Loucy (cell line): ENCODE data around the gene PRKCZ.

Experiments
- H2AFZ ChIP-seq: fragments of 200-600 bp; sonication (generic); 2 replicates; pipeline ENCODE4 v1.6.0; 2016; ENCODE audit warnings: antibody characterized with exemption, mild to moderate bottlenecking, low read length, moderate library complexity
- H3F3A ChIP-seq: fragments of 200-600 bp; 2 replicates; pipeline ENCODE4 v1.6.0; 2016; ENCODE audit warnings: antibody characterized with exemption, low read depth, mild to moderate bottlenecking
- H3K27me3 ChIP-seq: fragments of 200-600 bp; sonication (generic); 2 replicates; pipeline ENCODE4 v1.6.1; 2014; ENCODE audit warnings: low read length, mild to moderate bottlenecking; ENCODE audit not compliant: insufficient read depth, poor library complexity, severe bottlenecking
- H3K36me3 ChIP-seq: fragments of 200-600 bp; sonication (generic); 2 replicates; pipeline ENCODE4 v1.6.1; 2016; ENCODE audit warnings: low read length; ENCODE audit not compliant: insufficient read depth
- H3K4me1 ChIP-seq: fragments of 200-600 bp; sonication (generic); 2 replicates; pipeline ENCODE4 v1.5.1; 2014; ENCODE audit warnings: low read length, mild to moderate bottlenecking; ENCODE audit not compliant: insufficient read depth, poor library complexity, severe bottlenecking
- H3K4me2 ChIP-seq: fragments of 200-600 bp; sonication (generic); 2 replicates; pipeline ENCODE4 v1.6.0; 2014; ENCODE audit warnings: antibody characterized with exemption, low read length, low read depth, mild to moderate bottlenecking; ENCODE audit not compliant: poor library complexity, severe bottlenecking
- H3K4me3 ChIP-seq: fragments of 200-600 bp; sonication (generic); 2 replicates; pipeline ENCODE4 v1.5.1; 2014; ENCODE audit warnings: low read length, mild to moderate bottlenecking, mixed read lengths; ENCODE audit not compliant: poor library complexity, severe bottlenecking
- H3K79me2 ChIP-seq: fragments of 200-600 bp; sonication (generic); 2 replicates; pipeline ENCODE4 v1.6.1; 2014; ENCODE audit warnings: low read length; ENCODE audit not compliant: insufficient read depth
- H3K9ac ChIP-seq: fragments of 200-600 bp; sonication (generic); 2 replicates; pipeline ENCODE4 v1.6.0; 2014; ENCODE audit warnings: mild to moderate bottlenecking, low read depth, low read length, moderate library complexity; ENCODE audit not compliant: poor library complexity, severe bottlenecking
- H3K9me2 ChIP-seq: fragments of 200-600 bp; sonication (generic); replicated peaks from 2 replicates; pipeline ENCODE4 v1.6.1; 2016; ENCODE audit warnings: low read depth, low read length, mixed read lengths
- H3K9me3 ChIP-seq: fragments of 200-600 bp; sonication (generic); 2 replicates; pipeline ENCODE4 v1.6.1; 2014; ENCODE audit warnings: mild to moderate bottlenecking, antibody characterized with exemption, low read length, low read depth; ENCODE audit not compliant: insufficient read depth
- H4K20me1 ChIP-seq: fragments of 200-600 bp; sonication (generic); 2 replicates; pipeline ENCODE4 v1.6.0; 2014; ENCODE audit warnings: antibody characterized with exemption, low read length, mild to moderate bottlenecking; ENCODE audit not compliant: insufficient read depth, poor library complexity, severe bottlenecking
- CTCF ChIP-seq: fragments of 200-600 bp; sonication (generic); conservative IDR thresholded peaks from 2 replicates; pipeline ENCODE4 v1.5.1; 2014; ENCODE audit warnings: mild to moderate bottlenecking, antibody characterized with exemption, low read length
- EZH2phosphoT487 ChIP-seq: fragments of 200-600 bp; IDR thresholded peaks from 2 replicates; pipeline ENCODE4 v1.6.1; 2018; ENCODE audit warnings: antibody characterized with exemption, mild to moderate bottlenecking, moderate library complexity, borderline replicate concordance

Gene PRKCZ

DNA sequence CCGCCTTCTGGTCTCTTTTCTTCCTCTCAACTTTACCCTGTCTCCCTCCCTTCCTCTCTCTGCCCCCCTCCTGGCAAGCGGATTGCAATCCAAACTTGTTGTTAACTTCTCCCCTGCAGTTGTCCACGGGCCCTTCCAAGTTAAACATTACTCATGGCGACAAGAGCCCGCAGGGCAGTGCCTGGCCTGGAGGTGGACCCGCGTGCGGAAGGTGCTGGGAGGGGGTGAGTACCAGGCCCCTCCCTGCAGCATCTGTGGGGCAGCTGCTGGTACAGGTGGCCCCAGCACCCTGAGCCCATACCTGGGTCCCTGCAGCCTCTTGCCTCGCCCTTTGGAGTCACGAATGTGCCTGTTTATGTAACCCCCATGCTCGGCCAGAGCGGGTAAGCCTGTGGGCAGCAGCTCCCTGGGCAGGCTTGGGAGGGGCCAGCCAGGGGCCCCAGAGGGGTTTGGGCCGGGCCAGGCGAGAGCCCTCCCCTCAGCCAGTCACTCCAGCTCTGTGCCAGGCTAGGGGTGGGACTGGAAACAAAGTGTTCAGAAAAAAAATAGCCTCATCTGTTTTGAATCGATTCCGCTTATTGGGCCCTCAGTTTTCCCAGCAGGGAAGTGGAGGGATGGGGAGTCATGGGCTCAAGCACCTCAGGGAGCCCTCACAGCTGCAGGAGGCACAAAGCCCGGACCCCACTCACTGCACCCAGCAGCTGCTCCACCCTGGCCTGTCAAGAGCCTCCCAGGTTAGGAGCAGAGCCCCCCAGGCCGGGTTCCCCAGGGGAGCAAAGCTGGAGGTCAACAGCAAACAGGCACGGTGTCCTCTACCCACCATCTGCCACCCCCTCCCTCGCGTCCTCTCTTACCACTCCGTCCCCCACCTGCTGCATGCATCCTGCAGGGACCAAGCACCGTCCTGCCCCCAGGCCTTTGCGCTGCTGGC is 158.4 kb downstream of the PRKCZ start:
- Histone ChIP-seq H3K9ac (no peak overlapping the region), H2AFZ (no peak overlapping the region), H3K4me1 (peaks cover 9% of the 10 kb centered on the region), H3K4me2 (no peak overlapping the region), H3K9me2 (no peaks in the 10 kb centered on the region), H3K9me3 (no peaks in the 10 kb centered on the region), H3K27me3 (no peaks in the 10 kb centered on the region), H4K20me1 (no peaks in the 10 kb centered on the region), H3K79me2 (no peaks in the 10 kb centered on the region), H3K36me3 (no peaks in the 10 kb centered on the region), H3F3A (no peaks in the 10 kb centered on the region), H3K4me3 (no peak overlapping the region)
- no peak for TF ChIP-seq EZH2phosphoT487
- no peak for TF ChIP-seq CTCF

GRCh38 chr1:2209400-2210083 is 159.3 kb downstream of the PRKCZ start:
- Histone ChIP-seq H3K9ac (no peak overlapping the region), H3K27me3 (no peaks in the 10 kb centered on the region), H3K36me3 (no peaks in the 10 kb centered on the region), H3K9me2 (no peaks in the 10 kb centered on the region), H3K4me2 (no peak overlapping the region), H3K4me1 (peaks cover under 1% of the 10 kb centered on the region), H3K4me3 (no peak overlapping the region), H4K20me1 (no peaks in the 10 kb centered on the region), H3K79me2 (no peaks in the 10 kb centered on the region), H2AFZ (no peak overlapping the region), H3K9me3 (no peaks in the 10 kb centered on the region), H3F3A (no peaks in the 10 kb centered on the region)
- TF ChIP-seq EZH2phosphoT487 (no peak), CTCF (no peak)

GRCh38 chr1:2210084-2210653 is 160.0 kb downstream of the PRKCZ start:
- Histone ChIP-seq H2AFZ (no peak overlapping the region), H3K79me2 (no peaks in the 10 kb centered on the region), H3K9me2 (no peaks in the 10 kb centered on the region), H3K4me1 (no peaks in the 10 kb centered on the region), H3K9ac (no peak overlapping the region), H3F3A (no peaks in the 10 kb centered on the region), H3K4me2 (no peak overlapping the region), H3K27me3 (no peaks in the 10 kb centered on the region), H4K20me1 (no peaks in the 10 kb centered on the region), H3K36me3 (no peaks in the 10 kb centered on the region), H3K4me3 (no peak overlapping the region), H3K9me3 (no peaks in the 10 kb centered on the region)
- TF ChIP-seq CTCF (no peak), EZH2phosphoT487 (no peak)
